HL-60/S4 treated with phorbol 12-myristate 13-acetate at 8.2 ng/mL for 4 days and 3 days (cell line): ENCODE measurements around the gene ENGASE.

Source experiments
- in situ Hi-C: fragments of 300-500 bp; cut with MboI; formaldehyde crosslinking; loops from 2 replicates; pipeline ENCODE4 v1.15.0; 2022; ENCODE audit warnings: low sequenced_read_pairs

ENGASE gene

GRCh38 chr17:79074649-79075445 is at the start of gene ENGASE:
Gene ENGASE (plus strand): TSS chr17:79074824. CDS start chr17:79074945, 121 bp downstream.
- in situ Hi-C loops, result no loop called here

GRCh38 chr17:79024901-79025737 is 49.5 kb upstream of the ENGASE start:
- in situ Hi-C loops, result loop anchor here (25.0 kb wide), 2 partner anchors 362 to 538 kb away; no protein-coding TSS in a partner anchor

GRCh38 chr17:79026376-79027273 is 48.0 kb upstream of the ENGASE start:
- in situ Hi-C loops, result loop anchor here (25.0 kb wide), 1 partner anchor 361 kb away; no protein-coding TSS in a partner anchor

- in situ Hi-C loops, result loop anchor here (25.0 kb wide), 1 partner anchor 360 kb away; no protein-coding TSS in a partner anchor
Measured at GRCh38 chr17:79027274-79027924, 47.2 kb upstream of the ENGASE start.

GRCh38 chr17:79027925-79028491 is 46.6 kb upstream of the ENGASE start:
- in situ Hi-C loops, result loop anchor here (25.0 kb wide), 1 partner anchor 359 kb away; no protein-coding TSS in a partner anchor

- in situ Hi-C loops, result loop anchor here (25.0 kb wide), 1 partner anchor 359 kb away; no protein-coding TSS in a partner anchor
Measured at GRCh38 chr17:79028496-79029326, 45.9 kb upstream of the ENGASE start.

GRCh38 chr17:79029327-79030009 is 45.2 kb upstream of the ENGASE start:
- in situ Hi-C loops, result loop anchor here (25.0 kb wide), 1 partner anchor 358 kb away; no protein-coding TSS in a partner anchor

- in situ Hi-C loops, result loop anchor here (25.0 kb wide), 1 partner anchor 357 kb away; no protein-coding TSS in a partner anchor
Measured at GRCh38 chr17:79030636-79031035, 44.0 kb upstream of the ENGASE start.

- in situ Hi-C loops, result loop anchor here (25.0 kb wide), 1 partner anchor 355 kb away; no protein-coding TSS in a partner anchor
Measured at GRCh38 chr17:79031996-79032875, 42.4 kb upstream of the ENGASE start.

GRCh38 chr17:79033046-79033616 is 41.5 kb upstream of the ENGASE start:
- in situ Hi-C loops, result loop anchor here (25.0 kb wide), 1 partner anchor 354 kb away; no protein-coding TSS in a partner anchor

GRCh38 chr17:79033741-79034501 is 40.7 kb upstream of the ENGASE start:
- in situ Hi-C loops, result loop anchor here (25.0 kb wide), 1 partner anchor 353 kb away; no protein-coding TSS in a partner anchor

GRCh38 chr17:79034931-79035485 is 39.6 kb upstream of the ENGASE start:
- in situ Hi-C loops, result loop anchor here (25.0 kb wide), 1 partner anchor 352 kb away; no protein-coding TSS in a partner anchor

- in situ Hi-C loops, result loop anchor here (25.0 kb wide), 1 partner anchor 352 kb away; no protein-coding TSS in a partner anchor
Measured at GRCh38 chr17:79035686-79036085, 38.9 kb upstream of the ENGASE start.

- in situ Hi-C loops, result loop anchor here (25.0 kb wide), 1 partner anchor 351 kb away; no protein-coding TSS in a partner anchor
Measured at GRCh38 chr17:79036181-79036580, 38.4 kb upstream of the ENGASE start.

GRCh38 chr17:79036596-79036995 is 38.0 kb upstream of the ENGASE start:
- in situ Hi-C loops, result loop anchor here (25.0 kb wide), 1 partner anchor 351 kb away; no protein-coding TSS in a partner anchor
